Neutrophil (primary cell): Measurements from ENCODE around the gene NTRK1.

Source experiments
- H3K27ac ChIP-seq: fragments of 200-600 bp; sonication (generic); 2 replicates; pipeline ENCODE4 v1.5.1; 2016; ENCODE audit warnings: mild to moderate bottlenecking, moderate library complexity
- H3K27me3 ChIP-seq: fragments of 200-600 bp; sonication (generic); 2 replicates; pipeline ENCODE4 v1.6.0; 2016; ENCODE audit warnings: mild to moderate bottlenecking
- H3K36me3 ChIP-seq: fragments of 200-600 bp; sonication (generic); 2 replicates; pipeline ENCODE4 v1.5.1; 2017
- H3K4me1 ChIP-seq, 2 experiments: fragments of 200-600 bp in 1 of 2; sonication (generic) in 1 of 2; 1 replicate in 1 of 2; 2 replicates in 1 of 2; pipeline versions ENCODE4 v1.5.1 to v1.6.1; 2013 to 2016; ENCODE audit warnings: low read depth in 1 of 2, low read length in 1 of 2, mild to moderate bottlenecking in 1 of 2, moderate library complexity in 1 of 2; ENCODE audit not compliant: control insufficient read depth in 1 of 2, insufficient read depth in 1 of 2
- H3K4me3 ChIP-seq, 2 experiments: fragments of 200-600 bp in 1 of 2; sonication (generic) in 1 of 2; 1 replicate in 1 of 2; 2 replicates in 1 of 2; pipeline ENCODE4 v1.5.1; 2013 to 2016; ENCODE audit warnings: low read depth in 1 of 2, low read length in 1 of 2, mild to moderate bottlenecking in 1 of 2, moderate library complexity in 1 of 2
- H3K9me3 ChIP-seq: fragments of 200-600 bp; sonication (generic); 2 replicates; pipeline ENCODE4 v1.5.1; 2016
- TF ChIP-seq, protein P1 (sequence below): fragments of 200-600 bp; sonication (generic); IDR thresholded peaks from 2 replicates; pipeline ENCODE4 v1.5.1; 2016; ENCODE audit warnings: antibody characterized with exemption

NTRK1 gene

DNA sequence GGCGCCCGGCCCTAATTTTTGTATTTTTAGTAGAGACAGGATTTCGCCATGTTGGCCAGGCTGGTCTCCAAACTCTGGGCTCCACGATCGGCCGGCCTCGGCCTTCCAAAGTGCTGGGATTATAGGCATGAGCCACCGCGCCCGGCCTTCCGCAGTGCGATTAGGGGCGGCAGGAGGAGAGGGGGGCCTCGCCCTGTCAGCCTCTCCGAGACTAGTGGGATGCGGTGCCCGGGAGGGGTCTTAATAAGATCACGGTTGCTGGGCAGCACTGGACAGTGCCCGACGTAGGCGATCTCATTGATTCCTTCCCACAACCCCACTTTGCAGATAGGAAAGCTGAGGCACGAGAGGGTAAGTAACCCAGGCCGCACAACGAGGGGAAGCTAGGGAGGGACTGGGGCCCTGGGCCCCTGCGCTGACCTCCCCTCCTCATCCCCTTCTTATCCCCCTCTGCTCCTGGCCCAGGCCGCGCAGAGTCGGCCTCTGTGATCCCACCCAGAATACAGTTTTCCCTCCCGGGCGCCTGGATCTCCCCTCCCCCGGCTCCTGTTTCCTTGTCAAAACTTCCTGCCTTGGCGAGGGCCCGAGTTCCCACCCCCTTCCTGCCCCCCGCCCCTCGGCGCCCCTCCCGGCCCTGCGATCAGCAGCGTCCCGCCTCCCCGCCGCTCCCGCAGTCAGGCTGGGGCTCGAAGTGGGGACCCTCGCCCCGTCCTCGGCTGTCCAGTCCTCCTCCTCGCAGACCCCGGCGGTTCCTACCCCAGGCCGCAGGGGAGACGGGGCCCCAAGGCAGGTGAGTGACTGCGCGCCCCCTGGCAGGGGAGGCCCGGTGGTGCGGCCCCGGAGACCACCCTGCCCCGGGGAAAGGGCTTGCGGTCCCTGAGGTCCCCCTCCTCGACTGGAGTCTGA, 32.6 kb downstream of the NTRK1 start, which contains the start of gene PEAR1:
PEAR1 (plus strand) TSS at position 671 of the 906 bp plus-strand sequence. CDS start 10,209 bp downstream, outside the sequence.
- peaks cover 93% of the 10 kb centered on the region for H3K27me3 ChIP-seq
- no peaks in the 10 kb centered on the region for H3K9me3 ChIP-seq
- TF ChIP-seq, protein P1, sequence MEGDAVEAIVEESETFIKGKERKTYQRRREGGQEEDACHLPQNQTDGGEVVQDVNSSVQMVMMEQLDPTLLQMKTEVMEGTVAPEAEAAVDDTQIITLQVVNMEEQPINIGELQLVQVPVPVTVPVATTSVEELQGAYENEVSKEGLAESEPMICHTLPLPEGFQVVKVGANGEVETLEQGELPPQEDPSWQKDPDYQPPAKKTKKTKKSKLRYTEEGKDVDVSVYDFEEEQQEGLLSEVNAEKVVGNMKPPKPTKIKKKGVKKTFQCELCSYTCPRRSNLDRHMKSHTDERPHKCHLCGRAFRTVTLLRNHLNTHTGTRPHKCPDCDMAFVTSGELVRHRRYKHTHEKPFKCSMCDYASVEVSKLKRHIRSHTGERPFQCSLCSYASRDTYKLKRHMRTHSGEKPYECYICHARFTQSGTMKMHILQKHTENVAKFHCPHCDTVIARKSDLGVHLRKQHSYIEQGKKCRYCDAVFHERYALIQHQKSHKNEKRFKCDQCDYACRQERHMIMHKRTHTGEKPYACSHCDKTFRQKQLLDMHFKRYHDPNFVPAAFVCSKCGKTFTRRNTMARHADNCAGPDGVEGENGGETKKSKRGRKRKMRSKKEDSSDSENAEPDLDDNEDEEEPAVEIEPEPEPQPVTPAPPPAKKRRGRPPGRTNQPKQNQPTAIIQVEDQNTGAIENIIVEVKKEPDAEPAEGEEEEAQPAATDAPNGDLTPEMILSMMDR: no peak
- H3K4me3 ChIP-seq: peak within 1 kb of the TSS in 1 of 2 experiments; percentile 40
- no peak within 1 kb of the TSS for H3K27ac ChIP-seq
- no peaks in the 10 kb centered on the region for H3K36me3 ChIP-seq
- peaks cover 18 to 21% of the 10 kb centered on the region in 2 experiments for H3K4me1 ChIP-seq

DNA sequence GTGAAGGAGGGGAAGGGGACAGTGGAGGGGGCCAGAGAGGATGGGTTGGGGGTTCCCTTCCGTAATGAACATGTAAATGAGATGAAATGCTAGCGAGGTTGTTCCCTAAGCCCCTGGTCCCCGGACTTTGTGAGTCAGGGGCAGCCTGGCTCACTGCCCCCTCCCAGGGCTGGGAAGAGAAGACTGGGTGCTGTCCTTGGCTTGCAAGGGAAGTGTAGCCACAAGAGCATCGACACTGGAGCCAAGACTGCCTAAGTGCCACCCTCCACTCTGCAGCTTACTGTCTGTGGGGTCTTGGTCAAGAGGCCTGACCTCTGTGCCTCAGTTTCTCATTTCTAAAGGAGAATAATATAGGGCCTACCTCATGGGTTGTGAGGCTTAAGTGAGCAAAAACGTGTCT, 33.3 kb downstream of the NTRK1 start:
- H3K36me3 ChIP-seq: no peaks in the 10 kb centered on the region
- H3K27ac ChIP-seq: no peak overlapping the region
- TF ChIP-seq, protein P1: no peak
- H3K4me3 ChIP-seq: no peak overlapping the region
- H3K4me1 ChIP-seq: peaks cover 20 to 23% of the 10 kb centered on the region in 2 experiments
- no peaks in the 10 kb centered on the region for H3K9me3 ChIP-seq
- peaks cover 89% of the 10 kb centered on the region for H3K27me3 ChIP-seq

DNA sequence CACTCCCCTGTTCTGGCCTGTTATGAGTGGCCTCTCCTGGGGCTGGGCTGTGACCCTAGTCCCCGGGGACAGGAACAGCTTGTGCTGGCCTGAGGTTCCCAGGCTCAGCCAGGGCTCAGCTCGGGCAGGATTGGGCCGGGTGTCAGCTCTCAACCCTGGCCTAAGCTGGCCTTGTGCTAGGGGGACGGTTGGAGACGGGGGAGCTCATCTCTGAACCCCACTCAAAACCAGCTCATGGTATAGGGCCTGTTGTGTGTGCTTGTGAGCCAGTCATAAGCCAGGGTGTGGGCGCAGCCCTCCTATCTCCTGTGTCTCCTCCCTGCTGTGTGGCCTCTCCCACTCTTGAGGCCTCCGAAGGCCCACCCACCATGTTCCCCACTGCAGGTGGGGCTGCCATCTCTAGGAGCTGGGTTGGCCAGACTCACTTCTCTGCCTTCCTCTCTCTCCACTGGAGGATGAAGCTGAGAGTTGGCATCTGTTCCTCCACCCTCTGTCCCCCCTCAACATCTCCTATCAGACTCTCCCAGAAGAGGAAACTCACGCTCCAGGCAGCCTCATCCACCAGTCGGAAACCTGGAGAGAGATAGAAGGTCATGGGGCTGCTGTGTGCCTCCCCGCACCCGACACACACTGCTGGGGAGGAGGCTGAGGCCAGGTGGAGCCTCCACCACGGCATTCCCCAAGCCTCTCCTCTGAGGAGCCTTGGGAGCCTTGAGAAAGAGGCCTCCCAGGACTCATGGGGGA, 34.2 kb downstream of the NTRK1 start:
- TF ChIP-seq, protein P1: no peak
- no peaks in the 10 kb centered on the region for H3K9me3 ChIP-seq
- H3K4me3 ChIP-seq: no peak overlapping the region
- no peak overlapping the region for H3K27ac ChIP-seq
- H3K4me1 ChIP-seq: peaks cover 20 to 23% of the 10 kb centered on the region in 2 experiments
- no peaks in the 10 kb centered on the region for H3K36me3 ChIP-seq
- peaks cover 93% of the 10 kb centered on the region for H3K27me3 ChIP-seq

DNA sequence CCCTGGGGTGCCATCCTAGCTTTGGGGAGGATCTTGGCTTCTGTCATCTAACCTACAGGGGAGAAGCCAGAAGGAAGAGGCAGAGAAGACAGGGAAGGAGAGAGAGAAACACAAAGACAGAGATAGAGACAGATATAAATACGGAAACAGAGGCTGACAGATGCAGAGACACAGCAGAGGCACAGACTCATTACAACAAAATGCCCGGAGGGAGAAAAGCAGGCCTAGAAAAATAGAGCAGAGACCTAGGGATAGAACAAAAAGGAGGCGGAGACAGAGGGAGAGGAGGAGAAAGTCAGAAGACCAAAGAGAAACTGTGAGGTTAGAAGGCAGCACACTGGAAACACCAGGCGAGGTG, 34.8 kb downstream of the NTRK1 start:
- TF ChIP-seq, protein P1: no peak
- Histone ChIP-seq H3K27ac (no peak overlapping the region), H3K36me3 (no peaks in the 10 kb centered on the region), H3K4me3 (no peak overlapping the region), H3K4me1 (peaks cover 20 to 23% of the 10 kb centered on the region in 2 experiments), H3K9me3 (no peaks in the 10 kb centered on the region), H3K27me3 (peaks cover 88% of the 10 kb centered on the region)

DNA sequence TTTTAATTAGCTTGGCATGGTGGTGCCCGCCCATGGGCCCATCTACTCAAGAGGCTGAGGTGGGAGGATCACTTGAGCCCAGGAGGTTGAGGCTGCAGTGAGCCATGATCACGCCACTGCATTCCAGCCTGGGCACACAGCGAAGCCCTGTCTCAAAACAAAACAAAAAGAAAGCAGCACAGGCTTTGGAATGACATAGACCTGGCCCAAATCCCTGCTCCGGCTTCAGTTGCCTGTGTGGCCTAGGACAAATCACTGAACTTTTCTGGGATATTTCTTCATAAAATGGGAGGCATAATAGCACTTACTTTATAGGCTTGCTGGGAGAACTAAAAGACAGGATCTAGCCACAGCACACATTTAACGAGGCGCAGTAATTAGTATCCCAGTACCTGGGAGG, 35.3 kb downstream of the NTRK1 start:
- no peak overlapping the region for H3K27ac ChIP-seq
- peaks cover 83% of the 10 kb centered on the region for H3K27me3 ChIP-seq
- H3K4me3 ChIP-seq: no peak overlapping the region
- peaks cover 20 to 23% of the 10 kb centered on the region in 2 experiments for H3K4me1 ChIP-seq
- no peaks in the 10 kb centered on the region for H3K9me3 ChIP-seq
- TF ChIP-seq, protein P1: no peak
- no peaks in the 10 kb centered on the region for H3K36me3 ChIP-seq
